ENCODE results near the gene DHRS12. TPM values are rescaled to one million over a fixed set of nuclear protein-coding genes. Genes with fewer than 3 reads are reported as not detected.

The DHRS12 gene
- total and polyA plus RNA-seq, 12 donors: 5.5 to 20.6 (median 10.3) TPM

DNA sequence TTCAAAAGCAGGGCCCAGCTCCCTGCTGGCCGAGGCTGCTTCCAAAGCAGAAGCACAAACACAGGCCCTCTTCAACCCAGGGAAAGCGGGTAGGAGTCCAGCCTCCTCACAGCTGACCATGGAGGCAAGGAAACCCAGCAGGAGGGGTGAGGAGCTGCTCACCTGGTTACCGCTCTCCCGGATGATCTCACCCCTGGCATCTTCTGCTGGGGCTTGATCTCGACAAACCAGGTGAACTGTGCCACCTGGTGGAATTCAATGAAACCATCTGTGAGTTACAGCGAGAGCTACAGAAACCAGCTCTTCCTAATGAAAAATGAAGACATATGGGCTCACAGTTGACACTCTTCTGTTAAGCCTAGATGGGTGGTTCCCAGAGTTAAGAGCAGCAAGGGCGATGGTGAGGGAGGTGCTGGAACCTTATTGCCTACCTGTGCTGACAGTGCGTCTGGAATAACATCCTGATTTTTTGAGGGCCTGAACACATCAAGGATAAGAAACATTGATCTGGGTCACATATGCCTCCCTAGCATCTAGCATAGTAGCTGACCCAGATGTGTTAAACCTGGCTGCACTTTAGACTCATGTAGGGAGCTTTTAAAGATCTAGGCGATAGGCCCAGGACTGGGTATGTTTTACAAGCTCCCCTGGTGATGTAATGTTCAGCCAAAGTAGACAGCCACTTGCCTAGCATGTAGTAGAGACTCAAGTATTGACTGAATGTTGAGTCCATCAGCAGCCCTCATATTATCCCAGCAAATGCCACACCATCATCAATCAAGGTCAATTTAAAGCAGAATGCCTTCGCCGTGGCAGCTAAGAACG is 6.1 kb downstream of the DHRS12 start:
- WGBS, 2 donors: 83% methylated on average over 12 of the region's 12 CpGs
- Histone ChIP-seq H3K9me3 (no peaks in the 10 kb centered on the region), H3K4me3 (no peak overlapping the region), H3K27me3 (no peaks in the 10 kb centered on the region), H3K36me3 (peaks cover 0 to 48% (median 0%) of the 10 kb centered on the region in 9 donors), H3K27ac (no peak overlapping the region), H3K4me1 (peaks cover 14 to 36% (median 21%) of the 10 kb centered on the region in 9 donors)
- TF ChIP-seq, protein P1, sequence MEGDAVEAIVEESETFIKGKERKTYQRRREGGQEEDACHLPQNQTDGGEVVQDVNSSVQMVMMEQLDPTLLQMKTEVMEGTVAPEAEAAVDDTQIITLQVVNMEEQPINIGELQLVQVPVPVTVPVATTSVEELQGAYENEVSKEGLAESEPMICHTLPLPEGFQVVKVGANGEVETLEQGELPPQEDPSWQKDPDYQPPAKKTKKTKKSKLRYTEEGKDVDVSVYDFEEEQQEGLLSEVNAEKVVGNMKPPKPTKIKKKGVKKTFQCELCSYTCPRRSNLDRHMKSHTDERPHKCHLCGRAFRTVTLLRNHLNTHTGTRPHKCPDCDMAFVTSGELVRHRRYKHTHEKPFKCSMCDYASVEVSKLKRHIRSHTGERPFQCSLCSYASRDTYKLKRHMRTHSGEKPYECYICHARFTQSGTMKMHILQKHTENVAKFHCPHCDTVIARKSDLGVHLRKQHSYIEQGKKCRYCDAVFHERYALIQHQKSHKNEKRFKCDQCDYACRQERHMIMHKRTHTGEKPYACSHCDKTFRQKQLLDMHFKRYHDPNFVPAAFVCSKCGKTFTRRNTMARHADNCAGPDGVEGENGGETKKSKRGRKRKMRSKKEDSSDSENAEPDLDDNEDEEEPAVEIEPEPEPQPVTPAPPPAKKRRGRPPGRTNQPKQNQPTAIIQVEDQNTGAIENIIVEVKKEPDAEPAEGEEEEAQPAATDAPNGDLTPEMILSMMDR (IDR thresholded peaks at IDR 0.05): peak in 6 of 9 donors; percentile 33 to 52 (median 44)
- DNase-seq: no peak
- intact Hi-C loops (cut with DNase I): loop anchor here in 3 of 10 donors (5.0 to 10.0 kb wide), 3 partner anchors 353 to 363 kb away; no protein-coding TSS in a partner anchor
- no peak for ATAC-seq

DNA sequence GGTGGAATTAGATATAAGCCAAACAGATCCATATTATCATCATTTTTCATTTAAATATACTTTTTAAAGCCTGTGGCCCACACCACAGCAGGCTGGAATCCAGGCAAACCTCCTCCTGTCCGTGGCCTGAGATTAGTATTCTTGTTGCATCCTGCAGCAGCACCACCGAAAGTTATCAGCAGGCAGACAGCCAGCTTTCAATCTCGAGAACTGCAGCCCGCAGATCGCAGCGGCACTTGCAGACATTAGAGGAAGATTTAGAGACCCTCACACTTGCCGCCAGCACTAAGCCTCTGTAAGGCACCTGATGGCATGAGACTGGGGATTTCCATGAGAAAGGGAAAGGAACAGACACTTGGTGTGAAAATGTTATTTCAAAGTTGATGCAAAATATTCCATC is 7.4 kb downstream of the DHRS12 start:
- TF ChIP-seq, protein P1 (IDR thresholded peaks at IDR 0.05): no peak
- H3K27me3 ChIP-seq: no peaks in the 10 kb centered on the region
- DNase-seq (no peak), ATAC-seq (no peak)
- peaks cover 0 to 61% (median 0%) of the 10 kb centered on the region in 9 donors for H3K36me3 ChIP-seq
- H3K4me3 ChIP-seq: no peak overlapping the region
- peaks cover 6 to 24% (median 10%) of the 10 kb centered on the region in 9 donors for H3K4me1 ChIP-seq
- intact Hi-C loops (cut with DNase I): loop anchor here in 3 of 10 donors (5.0 to 10.0 kb wide), 3 partner anchors 352 to 362 kb away; no protein-coding TSS in a partner anchor
- no peak overlapping the region for H3K27ac ChIP-seq
- no peaks in the 10 kb centered on the region for H3K9me3 ChIP-seq
- 44 to 61% methylated on average over 7 of the region's 7 CpGs for WGBS, 2 donors

DNA sequence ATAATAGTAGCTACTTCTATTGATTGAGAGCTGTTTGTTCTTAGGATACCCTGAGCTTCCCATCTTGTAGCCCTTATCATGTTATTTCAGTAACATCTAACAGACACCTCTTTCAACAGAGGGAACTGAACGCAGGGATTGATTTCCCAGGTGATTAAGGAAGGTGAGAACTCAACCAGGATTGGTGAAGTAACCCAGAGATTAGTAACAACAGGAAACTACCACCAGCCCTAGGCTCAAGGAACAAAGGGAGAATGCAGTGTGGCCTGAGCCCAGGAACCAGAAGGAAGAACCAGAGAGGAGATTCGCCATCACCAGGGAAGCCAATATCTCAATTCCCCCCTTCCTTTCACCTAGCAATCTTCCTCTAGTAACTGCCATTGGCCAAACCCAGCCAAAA is 8.5 kb downstream of the DHRS12 start:
- ATAC-seq (no peak), DNase-seq (no peak)
- TF ChIP-seq, protein P1 (IDR thresholded peaks at IDR 0.05): no peak
- no peaks in the 10 kb centered on the region for H3K27me3 ChIP-seq
- H3K9me3 ChIP-seq: no peaks in the 10 kb centered on the region
- no peak overlapping the region for H3K4me3 ChIP-seq
- H3K27ac ChIP-seq: no peak overlapping the region
- intact Hi-C loops (cut with DNase I): loop anchor here in 3 of 10 donors (5.0 to 10.0 kb wide), 3 partner anchors 351 to 361 kb away; no protein-coding TSS in a partner anchor
- 91 to 92% methylated on average over 2 of the region's 2 CpGs for WGBS, 2 donors
- H3K36me3 ChIP-seq: peaks cover 0 to 64% (median 0%) of the 10 kb centered on the region in 9 donors
- peaks cover 0 to 14% (median 2%) of the 10 kb centered on the region in 9 donors for H3K4me1 ChIP-seq

DNA sequence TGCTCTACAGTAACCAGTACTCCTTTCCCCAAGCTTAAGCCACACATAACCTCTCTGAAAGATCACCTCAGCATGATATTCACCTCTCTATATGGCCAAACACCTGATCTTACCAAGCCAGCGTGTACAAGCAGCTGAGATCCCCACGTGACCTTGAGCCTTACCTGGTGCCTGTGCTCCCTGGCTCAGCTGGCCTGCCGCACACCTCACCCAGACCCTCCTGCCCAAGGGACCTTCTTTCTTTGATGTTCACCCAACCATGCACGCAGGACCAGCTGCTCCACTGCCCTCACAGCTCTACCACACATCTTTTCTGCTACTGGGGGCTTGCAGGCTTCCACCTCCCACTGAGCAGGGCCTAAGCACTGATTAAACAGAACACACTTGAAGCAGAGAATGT is 9.0 kb downstream of the DHRS12 start:
- H3K27ac ChIP-seq: no peak overlapping the region
- ATAC-seq: no peak
- intact Hi-C loops (cut with DNase I): loop anchor here in 3 of 10 donors (5.0 to 10.0 kb wide), 3 partner anchors 350 to 360 kb away; no protein-coding TSS in a partner anchor
- TF ChIP-seq, protein P1 (IDR thresholded peaks at IDR 0.05): no peak
- peaks cover 0 to 64% (median 0%) of the 10 kb centered on the region in 9 donors for H3K36me3 ChIP-seq
- H3K4me1 ChIP-seq: peaks cover 0 to 14% (median 0%) of the 10 kb centered on the region in 9 donors
- DNase-seq: no peak
- no peak overlapping the region for H3K4me3 ChIP-seq
- 59 to 87% methylated on average over 4 of the region's 4 CpGs for WGBS, 2 donors
- no peaks in the 10 kb centered on the region for H3K27me3 ChIP-seq
- no peaks in the 10 kb centered on the region for H3K9me3 ChIP-seq
